Bone marrow (tissue), 2 donors: ENCODE measurements around the gene CHEK1.
"Not testable (repeated sequence)": the region's sequence is repeated elsewhere in the genome, so short reads cannot be mapped to it uniquely, and the experiment has no call there.

Source experiments
- DNase-seq, 2 donors: peaks; one replicate each; lab custom pipeline; 2025; lab: John Stamatoyannopoulos, UW

The CHEK1 gene

DNA sequence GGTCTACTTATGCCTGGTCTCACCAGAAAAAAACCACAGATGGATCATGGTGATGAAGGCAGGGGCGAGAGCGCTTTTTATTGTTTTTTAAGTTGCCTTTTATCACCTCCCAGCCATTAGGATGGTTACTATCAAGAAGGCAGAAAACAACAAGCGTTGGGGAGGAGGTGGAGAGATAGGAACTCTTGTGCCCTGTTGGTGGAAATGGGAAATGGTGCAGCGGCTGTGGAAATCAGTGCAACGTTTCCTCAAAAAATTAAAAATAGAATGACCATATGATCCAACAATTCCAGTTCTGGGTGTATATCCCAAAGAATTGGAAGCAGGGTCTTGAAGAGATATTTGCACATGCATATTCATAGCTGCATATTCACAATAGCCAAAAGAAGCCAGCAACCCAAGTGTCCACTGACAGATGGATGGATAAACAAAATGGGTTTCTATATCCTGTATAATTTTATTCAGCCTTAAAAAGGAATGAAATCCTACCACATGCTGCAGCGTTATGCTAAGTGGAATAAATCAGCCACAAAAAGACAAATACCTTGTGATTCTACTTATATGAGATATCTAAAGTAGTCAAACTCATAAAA is 76.2 kb downstream of the CHEK1 start:
- DNase-seq: no peak

DNA sequence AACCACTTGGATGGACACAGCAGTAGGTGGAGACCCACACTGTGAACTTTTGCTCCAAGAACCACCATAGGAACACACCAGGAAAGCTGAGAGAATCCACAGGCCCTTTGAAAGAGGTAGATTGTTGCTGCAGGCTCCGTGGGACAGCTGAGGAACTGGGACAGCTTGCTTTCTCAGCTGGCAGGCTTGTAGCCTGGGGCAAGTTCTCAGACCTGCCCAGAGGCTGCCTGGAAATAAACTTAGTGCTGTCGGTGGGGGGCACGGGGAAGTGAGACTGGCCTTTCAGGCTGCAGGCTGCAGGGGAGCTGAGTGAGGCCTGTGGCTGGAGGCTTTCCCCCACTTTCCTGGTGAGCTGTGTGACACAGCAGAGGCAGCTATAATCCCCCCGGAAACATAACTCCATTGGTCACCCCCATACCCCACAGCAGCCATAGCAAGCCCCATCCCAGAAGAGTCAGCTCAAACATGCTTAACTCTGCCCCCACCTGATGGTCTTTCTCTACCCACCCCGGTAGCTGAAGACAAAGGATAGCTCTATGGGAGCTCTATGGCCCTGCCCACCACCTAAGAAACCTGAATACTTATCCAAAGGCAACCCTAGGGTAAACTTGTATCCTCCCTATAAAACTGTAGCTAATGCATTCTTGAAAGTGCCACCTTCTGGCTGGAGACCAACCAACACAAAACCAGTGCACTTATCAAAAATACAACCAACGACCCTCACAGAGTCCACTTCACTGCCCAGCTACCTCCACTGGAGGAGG is 77.1 kb downstream of the CHEK1 start:
- no peak for DNase-seq

- DNase-seq: not testable (repeated sequence)
Measured at GRCh38 chr11:125704686-125705085, 79.7 kb downstream of the CHEK1 start.

DNA sequence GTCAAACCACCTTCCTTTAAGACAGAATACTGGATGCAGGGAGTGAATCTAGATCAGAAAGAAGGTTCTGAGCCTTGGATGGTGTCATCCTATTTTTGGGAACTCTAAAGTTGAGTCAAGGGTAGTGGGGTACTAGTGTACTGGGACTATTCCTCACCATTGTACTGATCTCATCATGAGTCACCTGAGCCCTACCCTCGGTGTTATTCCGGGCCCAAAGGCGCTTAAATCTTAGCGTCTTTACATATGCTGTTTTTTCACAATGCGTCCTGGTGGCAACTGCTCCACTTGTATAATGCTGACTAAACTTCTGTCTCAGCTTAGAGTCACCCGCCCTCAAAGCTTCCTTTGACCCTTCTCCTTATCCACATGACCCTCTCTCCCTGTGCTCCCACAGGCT is 95.8 kb downstream of the CHEK1 start:
- no peak for DNase-seq

DNA sequence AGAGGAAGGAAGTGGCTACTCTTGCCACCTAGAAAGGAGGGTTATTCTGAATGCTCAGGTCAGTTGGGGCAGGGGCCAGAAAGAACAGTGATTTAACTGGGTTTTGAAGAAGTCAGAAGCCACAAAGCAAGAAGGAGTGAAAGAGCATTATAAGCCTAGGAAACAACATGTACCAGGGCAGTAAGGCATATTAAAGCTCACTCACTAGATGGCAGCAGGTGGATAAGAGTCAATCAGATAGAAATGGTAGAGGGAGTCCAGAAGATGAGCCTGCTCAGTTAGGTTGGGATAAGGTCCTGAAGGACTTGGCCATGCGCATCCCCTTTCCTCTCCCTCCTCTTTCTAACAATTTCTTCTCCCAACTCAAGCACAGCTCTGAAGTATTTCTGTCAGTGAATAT is 99.2 kb downstream of the CHEK1 start:
- no peak for DNase-seq
